ENCODE results near the gene TRERF1.
"Not testable (repeated sequence)": the region's sequence is repeated elsewhere in the genome, so short reads cannot be mapped to it uniquely, and the experiment has no call there.

The TRERF1 gene

DNA sequence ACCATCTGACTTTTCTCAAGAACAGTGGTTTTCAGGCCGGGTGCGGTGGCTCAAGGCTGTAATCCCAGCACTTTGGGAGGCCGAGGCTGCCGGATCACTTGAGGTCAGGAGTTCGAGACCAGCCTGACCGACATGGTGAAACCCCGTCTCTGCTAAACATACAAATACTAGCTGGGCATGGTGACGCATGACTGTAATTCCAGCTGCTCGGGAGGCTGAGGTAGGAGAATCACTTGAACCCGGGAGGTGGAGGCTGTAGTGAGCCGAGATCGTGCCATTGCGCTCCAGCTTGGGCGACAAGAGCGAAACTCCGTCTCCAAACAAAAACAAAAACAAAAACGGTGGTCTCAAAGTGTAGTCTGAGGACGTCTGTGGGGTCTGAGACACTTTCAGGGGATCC lies 235.2 kb downstream of the TRERF1 start:
- FAIRE-seq, result not testable (repeated sequence)

DNA sequence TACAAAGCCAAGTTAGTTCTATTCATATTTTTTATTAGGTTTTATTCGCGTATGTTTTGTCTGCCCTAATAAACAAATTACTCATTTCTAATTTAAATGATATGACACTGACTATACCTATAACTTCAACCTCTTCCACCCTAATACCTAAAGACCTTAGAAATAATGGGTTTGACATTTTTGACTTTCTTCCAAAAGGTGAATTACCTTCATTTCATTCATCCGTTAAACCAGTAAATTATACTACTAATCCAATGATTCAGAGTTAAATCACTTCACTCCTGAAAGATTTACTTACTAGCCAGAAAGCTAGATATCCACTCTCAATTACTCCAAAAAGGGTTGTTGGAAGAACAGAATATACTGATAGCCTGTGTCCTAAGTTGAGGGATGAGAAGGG lies 239.3 kb downstream of the TRERF1 start:
- no peak for FAIRE-seq

GRCh38 chr6:42211726-42212125 lies 240.0 kb downstream of the TRERF1 start:
- no peak for FAIRE-seq

DNA sequence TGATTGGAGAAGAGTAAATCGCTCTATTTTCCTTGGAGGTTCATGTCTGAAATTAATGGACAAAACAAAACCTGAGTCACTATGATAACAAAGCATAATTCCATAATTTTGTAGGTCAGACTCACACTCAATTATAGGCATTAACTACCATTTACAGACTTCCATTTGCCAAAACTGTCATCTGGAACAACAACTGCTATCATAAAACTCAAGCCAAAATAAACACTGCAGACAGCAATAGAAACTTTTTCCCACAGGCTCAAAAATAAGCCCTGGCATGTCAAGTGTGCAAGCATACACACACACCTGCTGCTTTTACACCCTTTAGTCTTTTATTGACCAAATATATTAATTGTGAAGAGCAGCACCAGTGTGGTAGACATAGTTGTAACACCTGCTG lies 241.2 kb downstream of the TRERF1 start:
- FAIRE-seq, result no peak

GRCh38 chr6:42207559-42207958 lies 244.2 kb downstream of the TRERF1 start:
- not testable (repeated sequence) for FAIRE-seq

DNA sequence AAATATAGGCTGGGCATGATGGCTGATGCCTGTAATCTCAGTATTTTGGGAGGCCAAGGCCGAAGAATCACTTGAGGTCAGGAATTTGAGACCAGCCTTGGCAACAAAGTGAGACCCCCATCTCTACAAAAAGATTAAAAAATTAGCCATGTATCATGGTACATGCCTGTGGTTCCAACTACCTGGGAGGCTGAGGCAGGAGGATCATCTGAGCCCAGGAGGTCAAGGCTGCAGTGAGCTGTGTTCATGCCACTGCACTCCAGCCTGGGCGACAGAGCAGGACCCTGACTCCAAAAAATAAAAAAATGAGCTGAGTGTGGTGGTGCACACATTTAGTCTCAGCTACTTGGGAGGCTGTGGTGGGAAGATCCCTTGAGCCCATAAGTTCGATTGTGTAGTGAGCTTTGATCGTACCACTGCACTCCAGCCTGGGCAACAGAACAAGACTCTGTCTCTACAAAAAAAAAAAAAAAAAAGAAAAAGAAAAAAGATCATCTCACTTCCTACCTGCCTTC lies 246.9 kb downstream of the TRERF1 start:
- FAIRE-seq, result no peak

DNA sequence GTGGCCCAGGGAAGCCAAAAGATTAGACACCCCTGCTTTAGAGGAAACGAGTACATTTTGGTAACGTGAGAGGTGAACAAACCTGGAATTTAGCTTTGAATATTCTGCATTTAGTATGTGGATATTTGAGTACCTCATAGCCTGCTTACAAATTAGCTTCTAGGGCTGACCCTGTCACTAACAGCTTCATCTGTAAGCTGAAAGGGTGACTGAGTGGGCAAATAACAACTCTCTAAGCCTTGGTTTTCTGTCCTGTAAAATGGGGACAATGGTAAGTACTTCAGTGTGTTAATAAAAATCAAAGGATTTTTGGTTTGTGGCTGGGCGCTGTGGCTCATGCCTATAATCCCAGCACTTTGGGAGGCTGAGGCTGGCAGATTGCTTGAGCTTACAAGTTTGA lies 248.5 kb downstream of the TRERF1 start:
- no peak for FAIRE-seq

- not testable (repeated sequence) for FAIRE-seq
These were observed 249.4 kb downstream of the TRERF1 start for GRCh38 chr6:42202131-42202915.

DNA sequence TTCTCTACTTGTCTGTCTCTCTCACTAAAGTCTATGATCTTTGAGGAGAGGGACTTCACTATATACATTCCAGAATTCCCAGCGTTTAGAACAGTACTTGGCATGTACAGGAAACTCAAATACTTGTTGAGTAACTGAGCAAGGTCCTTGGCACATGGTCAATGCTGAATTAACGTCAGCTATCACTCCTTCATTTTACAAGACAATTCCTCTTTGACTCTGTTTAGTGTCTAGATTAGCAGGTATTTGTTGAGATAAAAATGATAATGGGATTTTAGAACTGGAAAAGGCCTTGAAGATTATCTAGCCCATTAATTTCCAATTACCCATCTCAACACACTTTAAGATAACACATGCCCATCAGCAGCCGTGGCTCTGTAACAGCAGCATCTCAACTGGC lies 250.3 kb downstream of the TRERF1 start:
- FAIRE-seq, result no peak

DNA sequence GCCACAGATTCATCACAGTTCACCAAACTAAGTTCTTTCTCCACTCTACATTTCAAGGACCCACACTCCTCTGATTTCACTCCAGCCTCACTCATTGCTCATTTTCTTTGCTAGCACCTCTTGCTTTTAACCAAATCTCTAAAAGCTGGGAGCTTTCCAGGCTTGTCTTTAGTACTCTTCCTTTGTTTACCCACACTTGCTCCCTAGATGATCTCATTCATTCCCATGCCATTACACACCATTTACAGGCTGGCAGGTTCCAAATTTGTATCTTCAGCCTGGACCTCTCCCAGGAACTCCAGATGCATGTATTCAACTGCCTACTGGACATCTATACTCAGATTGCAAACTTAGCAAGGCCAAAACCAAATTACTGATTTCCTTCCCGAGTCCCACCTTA lies 251.7 kb downstream of the TRERF1 start:
- FAIRE-seq, result no peak

- FAIRE-seq, result no peak
These were observed 252.4 kb downstream of the TRERF1 start for GRCh38 chr6:42199106-42199981.

DNA sequence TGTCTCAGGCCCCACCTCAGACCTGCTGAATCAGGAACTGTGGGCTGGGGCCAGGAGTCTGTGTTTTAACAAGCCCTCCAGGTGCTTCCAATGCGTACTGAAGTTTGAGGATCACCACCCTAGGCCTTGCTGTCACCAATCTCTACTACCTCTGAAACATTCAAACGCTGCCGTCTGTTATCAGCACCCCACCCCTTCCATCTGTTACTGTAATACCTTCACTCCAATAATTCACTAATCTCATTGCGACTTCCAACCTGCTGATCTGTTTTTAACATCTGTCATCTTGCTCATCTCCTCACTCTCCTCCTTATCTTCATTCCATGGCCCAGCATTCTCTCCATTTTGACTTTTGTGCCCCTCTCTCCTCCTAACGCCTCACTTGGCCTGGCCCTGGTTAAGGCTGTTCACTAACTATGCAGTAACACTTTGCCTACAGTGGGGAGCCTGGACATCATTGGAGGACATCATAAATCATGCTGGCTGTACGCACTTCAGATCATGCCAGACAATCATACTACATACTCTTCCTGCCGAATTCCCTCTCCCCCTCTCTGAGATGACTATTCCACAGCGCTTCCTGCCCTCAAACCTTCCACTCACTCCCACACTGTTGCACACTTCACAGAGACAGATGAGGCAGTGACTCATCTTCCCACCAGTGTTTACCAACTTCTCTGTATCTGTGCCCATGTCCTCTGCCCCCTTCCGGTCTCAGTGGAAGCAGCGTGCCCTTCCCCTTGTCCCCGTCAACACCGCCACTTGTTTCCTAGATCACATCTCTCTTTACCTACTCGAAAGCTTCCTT lies 254.0 kb downstream of the TRERF1 start:
- no peak for FAIRE-seq

DNA sequence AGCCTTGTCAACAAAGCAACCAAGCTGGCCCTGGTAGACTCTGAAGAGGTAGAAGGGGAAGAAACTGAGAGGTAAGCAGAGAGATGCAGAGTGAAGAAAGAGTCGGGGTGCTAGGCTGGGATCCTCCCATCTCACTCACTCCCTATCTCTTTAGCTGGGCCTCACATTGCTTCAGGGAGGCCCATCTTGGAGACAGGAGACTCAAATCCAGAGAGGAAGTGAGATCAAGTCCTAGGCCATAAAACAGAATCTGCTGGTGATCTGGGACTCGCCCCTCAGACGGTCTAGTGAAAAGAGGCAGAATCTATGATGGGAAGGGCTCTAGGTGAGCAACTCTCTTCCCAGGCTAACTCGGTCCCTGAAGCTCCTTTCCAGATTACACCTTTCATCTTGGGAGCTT lies 256.3 kb downstream of the TRERF1 start:
- no peak for FAIRE-seq

GRCh38 chr6:42194056-42194455 lies 257.7 kb downstream of the TRERF1 start:
- no peak for FAIRE-seq

DNA sequence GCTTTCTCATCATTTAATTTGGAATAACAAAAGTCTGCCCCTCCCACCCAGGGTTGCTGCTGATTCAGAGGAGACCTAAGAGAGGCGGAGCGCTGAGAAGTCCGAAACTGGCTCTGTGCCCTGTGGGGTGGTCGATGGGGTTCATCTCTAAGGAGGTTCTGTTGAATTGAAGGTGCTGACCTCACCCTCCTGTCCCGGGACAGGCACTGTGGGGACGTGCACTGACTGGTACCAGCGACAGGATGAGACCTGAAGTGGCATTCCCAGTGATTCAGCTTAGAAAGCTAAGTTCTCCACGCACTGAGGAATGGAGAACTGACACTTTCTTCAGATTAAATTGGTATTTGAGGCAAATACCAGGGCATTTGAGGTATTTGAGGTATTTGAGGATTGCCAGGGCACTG lies 258.2 kb downstream of the TRERF1 start:
- no peak for FAIRE-seq

DNA sequence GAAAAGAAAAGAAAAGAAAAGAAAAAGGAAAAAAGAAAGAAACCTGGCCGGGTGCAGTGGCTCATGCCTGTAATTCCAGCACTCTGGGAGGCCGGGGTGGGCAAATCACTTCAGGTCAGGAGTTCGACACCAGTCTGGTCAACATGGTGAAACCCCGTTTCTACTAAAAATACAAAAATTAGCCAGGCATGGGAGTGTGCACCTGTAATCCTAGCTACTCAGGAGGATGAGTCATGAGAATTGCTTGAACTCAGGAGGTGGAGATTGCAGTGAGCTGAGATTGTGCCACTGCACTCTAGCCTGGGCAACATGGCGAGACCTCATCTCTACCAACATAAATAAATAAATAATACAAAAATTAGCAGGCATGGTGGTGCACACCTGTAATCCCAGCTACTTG lies 259.3 kb downstream of the TRERF1 start:
- not testable (repeated sequence) for FAIRE-seq

DNA sequence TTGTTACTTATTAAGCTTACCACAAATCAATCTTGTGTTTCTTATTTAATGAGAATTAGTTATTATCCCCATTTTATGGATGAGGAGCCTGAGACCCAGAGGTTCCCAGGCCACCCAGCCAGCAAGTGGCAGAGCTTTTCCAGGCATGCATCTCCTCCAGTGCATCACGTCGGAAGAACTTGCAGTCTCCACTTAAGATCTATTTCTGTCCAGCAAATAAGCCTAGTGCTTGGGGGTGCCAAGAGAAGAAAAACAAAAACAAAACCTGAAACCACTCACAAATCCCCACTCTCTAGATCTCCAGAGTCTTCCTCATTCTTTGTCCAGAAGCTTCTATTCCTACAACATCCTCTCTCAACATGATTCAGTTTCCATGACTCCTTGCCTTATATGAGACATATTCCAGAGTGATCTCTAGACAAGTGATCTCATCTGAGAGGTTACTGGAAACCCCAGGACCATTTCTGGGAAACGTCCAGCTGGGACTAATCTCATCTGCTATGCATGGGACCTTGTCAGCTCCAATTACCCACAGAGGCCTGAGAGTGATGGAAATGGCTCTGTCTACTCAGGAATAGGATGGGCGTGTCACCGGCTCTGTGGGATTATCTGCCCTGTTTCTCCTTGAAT lies 261.1 kb downstream of the TRERF1 start:
- FAIRE-seq, result no peak

DNA sequence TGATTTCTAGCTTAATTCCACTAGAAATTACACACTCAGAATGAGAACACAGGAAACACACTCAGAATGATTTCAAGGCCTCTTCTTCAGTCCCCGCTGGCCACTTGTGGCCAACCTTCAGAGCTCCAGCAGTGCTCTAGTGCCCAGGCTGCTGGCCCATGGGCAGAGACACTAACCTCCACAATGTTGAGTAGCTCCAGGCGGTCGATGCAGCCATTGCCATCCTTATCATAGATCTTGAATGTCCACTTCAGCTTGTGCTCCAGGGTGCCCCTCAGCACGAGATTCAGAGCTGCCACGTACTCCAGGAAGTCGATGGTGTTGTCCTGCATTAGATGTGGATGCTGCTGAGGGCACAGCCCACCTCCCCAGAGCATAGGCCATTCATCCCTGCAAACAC lies 263.3 kb downstream of the TRERF1 start:
- FAIRE-seq, result no peak

- no peak for FAIRE-seq
These were observed 266.1 kb downstream of the TRERF1 start for GRCh38 chr6:42185597-42185996.

GRCh38 chr6:42184475-42184874 lies 267.3 kb downstream of the TRERF1 start:
- FAIRE-seq, result no peak

DNA sequence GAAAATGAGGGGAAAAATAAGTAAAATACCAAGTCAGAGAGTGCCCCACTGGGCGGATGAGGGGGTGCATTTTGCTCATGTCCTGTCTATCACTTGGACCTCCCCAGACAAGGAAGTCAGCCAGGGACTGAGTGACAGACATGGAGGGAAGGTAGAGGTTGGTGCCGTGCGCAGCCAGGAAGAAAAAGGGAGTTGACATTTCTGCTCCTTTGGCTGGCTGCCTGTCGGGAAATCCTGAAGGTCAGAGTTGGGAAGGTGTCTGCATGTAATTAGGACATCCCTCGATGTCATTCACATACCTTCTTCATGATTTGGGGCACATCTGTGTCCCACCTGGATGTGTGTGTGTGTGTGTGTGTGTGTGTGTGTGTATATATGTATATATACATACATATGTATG lies 269.6 kb downstream of the TRERF1 start:
- no peak for FAIRE-seq

DNA sequence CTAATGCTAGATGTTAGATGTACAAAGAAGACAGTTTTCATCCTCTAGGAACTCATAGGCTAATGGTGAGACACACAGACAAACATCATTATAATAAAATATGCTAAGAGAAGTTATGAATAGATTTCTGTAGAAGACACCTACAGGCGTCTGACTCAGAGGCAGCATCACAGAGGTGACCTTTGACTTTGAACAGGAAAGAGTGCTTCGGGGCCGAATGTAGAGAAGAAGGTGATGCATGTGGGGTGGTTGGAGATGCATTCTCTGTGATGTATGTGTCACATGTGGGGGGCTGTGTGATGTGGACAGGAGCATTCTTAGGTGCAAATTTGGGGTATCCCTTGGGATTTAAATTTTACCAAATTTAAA lies 271.8 kb downstream of the TRERF1 start:
- no peak for FAIRE-seq
